GM19240 (cell line): Measurements from ENCODE around the gene C19orf67.

Experiments used
- DNase-seq: peaks from one replicate; pipeline ENCODE4 v3.0.0; 2011; ENCODE audit warnings: low spot score; ENCODE audit not compliant: insufficient read length

C19orf67 gene

GRCh38 chr19:14110650-14111049 lies 25.1 kb upstream of the C19orf67 start:
- DNase-seq, result no peak

- DNase-seq, result no peak
Measured at GRCh38 chr19:14107581-14108461, 22.2 kb upstream of the C19orf67 start.

- no peak for DNase-seq
Measured at GRCh38 chr19:14106840-14107239, 21.3 kb upstream of the C19orf67 start.

DNA sequence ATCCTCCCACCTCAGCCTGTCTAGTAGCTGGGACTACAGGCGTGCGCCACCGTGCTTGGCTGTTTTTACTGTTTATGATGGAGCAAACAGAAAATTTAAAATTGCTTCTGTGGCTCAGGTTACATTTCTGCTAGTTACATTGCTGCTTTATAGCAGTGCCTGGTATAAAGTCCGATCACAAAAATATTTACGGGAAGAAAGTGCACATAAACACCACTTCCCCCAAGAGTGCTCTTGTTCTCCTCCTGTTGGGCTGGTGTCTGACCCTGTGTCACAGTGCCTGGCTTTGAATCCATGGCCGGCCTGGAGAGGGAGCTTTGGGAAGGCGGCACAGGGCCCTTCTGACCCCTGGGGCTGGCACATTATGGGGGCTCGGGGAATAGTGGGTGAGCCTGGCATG lies 20.1 kb upstream of the C19orf67 start:
- no peak for DNase-seq

DNA sequence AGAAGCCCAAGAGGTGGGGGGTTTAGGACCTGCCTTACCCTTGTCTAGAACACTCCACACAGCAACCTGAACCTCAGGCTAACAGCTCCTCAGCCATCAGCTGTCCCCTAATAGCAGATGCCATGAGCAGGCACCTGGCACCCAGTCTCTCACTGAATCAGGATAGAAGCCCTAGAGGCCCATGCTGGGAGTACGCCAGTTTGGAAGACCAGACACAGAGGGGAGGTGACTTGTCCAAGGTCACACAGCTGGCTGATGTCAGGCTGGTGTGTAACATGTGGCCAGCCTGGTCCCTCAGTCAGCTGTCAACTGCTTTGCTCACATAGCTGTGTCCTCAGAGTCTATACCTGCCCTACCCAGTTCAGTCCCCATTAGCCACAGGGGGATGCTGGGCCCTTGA lies 17.7 kb upstream of the C19orf67 start:
- no peak for DNase-seq

DNA sequence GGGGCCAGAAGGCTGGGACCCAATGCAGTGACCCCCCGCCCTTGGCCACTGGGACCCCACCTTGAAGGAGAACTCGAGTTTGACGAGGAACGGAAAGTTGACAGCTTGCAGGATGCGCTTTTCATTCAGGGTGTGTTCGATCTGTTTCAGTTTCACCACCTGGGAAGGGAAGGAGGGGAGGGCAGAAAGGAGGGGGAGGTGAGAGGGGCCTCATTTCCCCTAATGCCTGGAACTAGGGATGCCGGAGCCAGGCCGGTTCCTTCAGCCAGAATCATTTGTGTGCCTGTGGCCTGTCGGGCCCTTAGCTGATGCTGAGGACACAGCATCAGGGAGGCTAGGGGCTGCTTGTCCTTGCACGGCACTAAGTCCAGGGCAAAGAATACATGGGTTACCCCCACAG lies 17.2 kb upstream of the C19orf67 start:
- no peak for DNase-seq

- DNase-seq, result no peak
Measured at GRCh38 chr19:14102102-14102696, 16.6 kb upstream of the C19orf67 start.

- no peak for DNase-seq
Measured at GRCh38 chr19:14101003-14101545, 15.5 kb upstream of the C19orf67 start.

DNA sequence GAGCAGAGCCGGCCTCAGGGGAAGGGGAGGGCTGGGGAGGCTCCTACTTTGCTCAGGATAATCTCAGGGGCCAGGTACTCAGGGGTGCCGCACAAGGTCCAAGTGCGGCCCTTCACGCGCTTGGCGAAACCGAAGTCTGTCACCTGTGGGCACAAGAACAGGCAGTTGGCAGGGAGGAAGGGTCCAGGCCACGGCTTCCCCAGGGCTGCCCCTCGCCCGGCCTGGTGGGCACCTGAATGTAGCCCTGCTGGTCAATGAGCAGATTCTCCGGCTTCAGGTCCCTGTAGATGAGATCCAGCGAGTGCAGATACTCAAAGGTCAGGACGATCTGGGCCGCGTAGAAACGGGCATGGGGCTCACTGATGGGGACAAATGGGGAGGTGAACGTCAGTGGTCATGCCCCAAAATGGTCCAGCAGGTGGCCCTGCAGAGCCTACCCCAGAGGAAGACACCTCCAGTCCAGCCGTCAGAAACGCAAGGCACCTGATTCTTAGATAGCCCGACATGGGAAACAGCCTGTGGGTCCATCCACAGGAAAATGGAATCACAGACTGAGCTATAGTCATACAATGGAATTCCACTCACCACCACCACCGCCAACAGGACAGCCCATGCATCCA lies 12.1 kb upstream of the C19orf67 start:
- DNase-seq, result no peak

DNA sequence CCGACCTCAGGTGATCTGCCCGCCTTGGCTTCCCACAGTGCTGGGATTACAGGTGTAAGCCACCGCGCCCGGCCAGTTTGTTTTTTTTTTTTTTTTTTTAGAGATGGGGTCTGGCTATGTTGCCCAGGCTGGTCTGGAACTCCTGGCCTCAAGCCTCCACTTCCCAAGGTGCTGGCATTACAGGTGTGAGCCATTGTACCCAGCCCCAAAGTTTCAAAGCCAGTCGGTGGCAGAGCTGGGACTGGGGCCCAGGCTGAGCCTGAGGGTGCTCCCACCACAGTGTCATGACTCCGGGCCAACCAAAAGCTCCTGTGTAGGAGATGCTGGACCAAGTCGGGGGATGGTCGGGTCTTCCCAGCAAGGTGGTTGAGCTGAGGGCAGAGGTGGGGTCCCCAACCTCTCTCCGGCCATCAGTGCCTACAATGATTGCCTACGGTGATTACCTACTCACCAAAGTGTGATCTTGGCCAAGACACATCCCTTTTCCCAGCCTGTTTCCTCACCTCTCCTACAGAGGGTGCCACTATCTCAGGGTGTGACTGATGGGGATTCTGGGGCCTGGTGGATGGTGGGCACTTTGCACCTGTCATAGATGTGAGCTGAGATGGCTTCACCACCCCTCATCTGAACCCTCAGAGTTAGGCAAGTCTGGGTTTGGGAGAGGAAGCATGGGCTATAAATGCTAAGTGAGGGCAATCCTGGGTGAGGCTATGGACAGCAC lies 10.8 kb upstream of the C19orf67 start:
- DNase-seq, result no peak

GRCh38 chr19:14094854-14095253 lies 9.3 kb upstream of the C19orf67 start:
- DNase-seq, result no peak

GRCh38 chr19:14093117-14093823 lies 7.7 kb upstream of the C19orf67 start:
- DNase-seq, result no peak

GRCh38 chr19:14091813-14092462 lies 6.4 kb upstream of the C19orf67 start:
- peak; percentile 66 for DNase-seq

- peak; percentile 83 for DNase-seq
Measured at GRCh38 chr19:14091081-14091812, 5.7 kb upstream of the C19orf67 start.

GRCh38 chr19:14090509-14091080 lies 5.0 kb upstream of the C19orf67 start, which contains the start of gene SAMD1:
Gene SAMD1, minus strand, starts transcription at chr19:14090751.
- peak; percentile 84 for DNase-seq

GRCh38 chr19:14089662-14090508 lies 4.3 kb upstream of the C19orf67 start:
- DNase-seq, result peak; percentile 72

DNA sequence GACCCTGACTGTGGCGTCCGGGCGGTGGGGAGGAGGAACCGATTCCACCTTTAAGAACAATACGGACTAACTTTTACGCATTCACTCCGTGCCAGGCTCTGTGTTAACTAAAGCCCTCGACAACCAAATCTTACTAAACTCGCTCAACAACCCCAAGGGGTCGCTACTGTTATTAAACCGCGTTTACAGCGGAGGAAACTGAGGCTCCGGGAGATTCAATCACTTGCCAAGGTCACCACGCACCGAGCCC lies 3.8 kb upstream of the C19orf67 start:
- no peak for DNase-seq

- DNase-seq, result no peak
Measured at GRCh38 chr19:14088634-14089411, 3.2 kb upstream of the C19orf67 start.
